BLaER1 treated with 17β-estradiol and CSF1 and Interleukin-3, amounts not matched to agents 10 nM and 100 nM (cell line): ENCODE results near the gene SPO11.
A peak's percentile ranks its signal among the peaks of the same experiment; 100 is the strongest.

Experiments used
- H3K27ac ChIP-seq, 11 experiments: shearing (Covaris generic); formaldehyde crosslinking; 2 replicates each; pipeline ENCODE4 v1.8.1; 2022
- H3K27me3 ChIP-seq, 11 experiments: shearing (Covaris generic); formaldehyde crosslinking; 2 replicates each; pipeline ENCODE4 v1.8.1; 2022
- H3K36me3 ChIP-seq, 11 experiments: shearing (Covaris generic); formaldehyde crosslinking; 2 replicates each; pipeline ENCODE4 v1.8.1; 2022
- H3K4me1 ChIP-seq, 10 experiments: shearing (Covaris generic); formaldehyde crosslinking; 2 replicates each; pipeline ENCODE4 v1.8.1; 2022
- H3K4me2 ChIP-seq, 11 experiments: shearing (Covaris generic); formaldehyde crosslinking; 2 replicates each; pipeline ENCODE4 v1.8.1; 2022
- H3K4me3 ChIP-seq, 10 experiments: shearing (Covaris generic); formaldehyde crosslinking; 2 replicates each; pipeline ENCODE4 v1.8.1; 2022
- H3K9ac ChIP-seq, 11 experiments: shearing (Covaris generic); formaldehyde crosslinking; 2 replicates each; pipeline ENCODE4 v1.8.1; 2022
- H3K9me3 ChIP-seq, 11 experiments: shearing (Covaris generic); formaldehyde crosslinking; replicated peaks in 1 of 11; 2 replicates each; pipeline ENCODE4 v1.8.1; 2022
- H4K20me1 ChIP-seq, 11 experiments: shearing (Covaris generic); formaldehyde crosslinking; 2 replicates each; pipeline ENCODE4 v1.8.1; 2022
- Cebpa-rat ChIP-seq, 11 experiments: shearing (Covaris generic); IDR thresholded peaks; 2 replicates each; pipeline ENCODE4 v1.8.1; 2022

The SPO11 gene

GRCh38 chr20:57315083-57315975 is 14.3 kb upstream of the SPO11 start:
- Histone ChIP-seq H4K20me1 (no peaks in the 10 kb centered on the region; a peak in 1 of 22 replicates), H3K27me3 (peaks cover 0 to 6% (median 0%) of the 10 kb centered on the region in 11 experiments; a peak in 1 of 22 replicates), H3K9ac (no peak overlapping the region), H3K4me2 (peak overlapping the region in 3 of 11 experiments; percentile 10 to 24 (median 21); a peak in 1 of 22 replicates), H3K4me1 (peaks cover 4 to 37% (median 26%) of the 10 kb centered on the region in 10 experiments; a peak in 17 of 20 replicates), H3K4me3 (no peak overlapping the region), H3K36me3 (no peaks in the 10 kb centered on the region), H3K9me3 (no peaks in the 10 kb centered on the region), H3K27ac (no peak overlapping the region)
- no peak for TF ChIP-seq Cebpa-rat (IDR thresholded peaks at IDR 0.05)

- TF ChIP-seq Cebpa-rat (IDR thresholded peaks at IDR 0.05): no peak
- Histone ChIP-seq H3K4me2 (peak overlapping the region in 6 of 11 experiments; percentile 59 to 86 (median 76); a peak in 9 of 22 replicates), H3K36me3 (no peaks in the 10 kb centered on the region), H3K9ac (no peak overlapping the region), H3K27me3 (peaks cover 0 to 6% (median 0%) of the 10 kb centered on the region in 11 experiments; a peak in 1 of 22 replicates), H3K9me3 (no peaks in the 10 kb centered on the region), H3K27ac (no peak overlapping the region), H3K4me3 (no peak overlapping the region), H4K20me1 (no peaks in the 10 kb centered on the region; a peak in 1 of 22 replicates), H3K4me1 (peaks cover 4 to 37% (median 26%) of the 10 kb centered on the region in 10 experiments; a peak in 17 of 20 replicates)
Measured at GRCh38 chr20:57315976-57316480, 13.6 kb upstream of the SPO11 start.

DNA sequence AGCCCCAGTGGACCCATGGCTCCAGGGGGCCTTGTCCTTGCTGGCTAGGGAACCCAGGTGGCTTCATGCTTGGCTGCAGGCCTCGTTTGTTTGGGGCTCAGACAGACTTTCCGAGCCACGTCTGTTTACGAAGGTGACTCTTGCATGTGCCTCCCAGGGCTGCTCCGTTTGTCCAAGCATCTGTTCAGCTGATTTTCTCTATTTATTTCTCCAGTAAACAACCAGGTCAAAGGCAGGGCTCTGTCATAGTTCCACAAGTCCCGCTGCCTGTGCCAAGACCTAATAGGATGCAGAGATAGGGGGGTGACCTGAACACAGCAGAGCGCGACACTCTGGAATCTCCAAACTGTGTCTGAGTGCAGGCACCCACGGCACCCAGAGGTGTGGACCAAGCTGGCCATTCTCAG is 12.8 kb upstream of the SPO11 start:
- Histone ChIP-seq H3K9ac (peak overlapping the region in 3 of 11 experiments; percentile 0 to 35 (median 15); a peak in 2 of 22 replicates), H3K4me2 (peak overlapping the region in 10 of 11 experiments; percentile 37 to 86 (median 72); a peak in 19 of 22 replicates), H3K4me1 (peaks cover 4 to 44% (median 26%) of the 10 kb centered on the region in 10 experiments; a peak in 17 of 20 replicates), H4K20me1 (no peaks in the 10 kb centered on the region; a peak in 1 of 22 replicates), H3K4me3 (no peak overlapping the region), H3K27ac (peak overlapping the region in 2 of 11 experiments; percentile 21 to 35; a peak in 2 of 22 replicates), H3K36me3 (no peaks in the 10 kb centered on the region), H3K9me3 (no peaks in the 10 kb centered on the region), H3K27me3 (peaks cover 0 to 6% (median 0%) of the 10 kb centered on the region in 11 experiments; a peak in 1 of 22 replicates)
- no peak for TF ChIP-seq Cebpa-rat (IDR thresholded peaks at IDR 0.05)

DNA sequence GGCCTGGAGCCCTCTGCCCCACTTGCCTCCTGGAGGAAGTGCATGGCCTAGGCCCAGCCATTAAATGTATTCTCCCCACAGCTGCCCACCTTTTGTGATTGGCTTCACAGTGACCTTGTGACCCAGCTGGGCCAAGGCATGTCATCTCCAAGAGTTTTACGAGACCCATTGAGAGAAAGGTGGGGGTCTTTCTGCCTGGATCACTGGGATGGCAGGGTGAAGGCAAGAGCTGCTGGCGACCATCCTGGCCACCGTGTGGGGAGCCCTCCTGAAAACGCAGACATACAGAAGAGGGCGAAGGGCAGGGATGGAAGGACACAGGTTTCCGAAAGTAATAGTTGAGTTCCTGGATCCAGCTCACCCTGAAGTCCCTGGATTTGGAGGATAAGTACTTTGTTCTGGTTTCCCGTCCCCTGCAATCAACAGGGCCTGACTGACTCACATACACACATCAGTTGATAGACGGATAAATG is 12.3 kb upstream of the SPO11 start:
- no peaks in the 10 kb centered on the region for H3K36me3 ChIP-seq
- no peaks in the 10 kb centered on the region; a peak in 1 of 22 replicates for H4K20me1 ChIP-seq
- peak overlapping the region in 3 of 11 experiments; percentile 21 to 35 (median 31); a peak in 4 of 22 replicates for H3K27ac ChIP-seq
- no peaks in the 10 kb centered on the region for H3K9me3 ChIP-seq
- no peak overlapping the region for H3K4me3 ChIP-seq
- H3K4me1 ChIP-seq: peaks cover 4 to 50% (median 27%) of the 10 kb centered on the region in 10 experiments; a peak in 17 of 20 replicates
- H3K4me2 ChIP-seq: peak overlapping the region in 10 of 11 experiments; percentile 24 to 86 (median 72); a peak in 19 of 22 replicates
- peaks cover 0 to 6% (median 0%) of the 10 kb centered on the region in 11 experiments; a peak in 1 of 22 replicates for H3K27me3 ChIP-seq
- H3K9ac ChIP-seq: 0 out of 22 replicates have a peak overlapping the region, but pooled peaks of 2 of the 11 experiments have one; percentile 0 to 15
- no peak for TF ChIP-seq Cebpa-rat (IDR thresholded peaks at IDR 0.05)

- Histone ChIP-seq H3K9ac (no peak overlapping the region), H3K36me3 (no peaks in the 10 kb centered on the region), H4K20me1 (no peaks in the 10 kb centered on the region; a peak in 1 of 22 replicates), H3K27ac (peak overlapping the region in 3 of 11 experiments; percentile 21 to 35 (median 31); a peak in 4 of 22 replicates), H3K9me3 (no peaks in the 10 kb centered on the region), H3K4me2 (peak overlapping the region in 9 of 11 experiments; percentile 44 to 86 (median 75); a peak in 19 of 22 replicates), H3K4me3 (no peak overlapping the region), H3K27me3 (peaks cover 0 to 6% (median 0%) of the 10 kb centered on the region in 11 experiments; a peak in 1 of 22 replicates), H3K4me1 (peaks cover 5 to 55% (median 32%) of the 10 kb centered on the region in 10 experiments; a peak in 18 of 20 replicates)
- no peak for TF ChIP-seq Cebpa-rat (IDR thresholded peaks at IDR 0.05)
Measured at GRCh38 chr20:57317789-57318371, 11.7 kb upstream of the SPO11 start.

GRCh38 chr20:57319584-57319983 is 10.0 kb upstream of the SPO11 start:
- H3K36me3 ChIP-seq: no peaks in the 10 kb centered on the region
- H3K4me3 ChIP-seq: no peak overlapping the region
- no peak overlapping the region for H3K27ac ChIP-seq
- peaks cover 9 to 64% (median 40%) of the 10 kb centered on the region in 10 experiments; a peak in 18 of 20 replicates for H3K4me1 ChIP-seq
- no peaks in the 10 kb centered on the region for H3K9me3 ChIP-seq
- H3K4me2 ChIP-seq: no peak overlapping the region
- no peaks in the 10 kb centered on the region; a peak in 1 of 22 replicates for H4K20me1 ChIP-seq
- H3K27me3 ChIP-seq: peaks cover 0 to 6% (median 0%) of the 10 kb centered on the region in 11 experiments; a peak in 1 of 22 replicates
- no peak overlapping the region for H3K9ac ChIP-seq
- no peak for TF ChIP-seq Cebpa-rat (IDR thresholded peaks at IDR 0.05)

- peak in 2 of 11 experiments; percentile 15 to 40; a peak in 1 of 22 replicates for TF ChIP-seq Cebpa-rat (IDR thresholded peaks at IDR 0.05)
- H3K27ac ChIP-seq: no peak overlapping the region
- no peaks in the 10 kb centered on the region for H3K36me3 ChIP-seq
- peaks cover 0 to 7% (median 0%) of the 10 kb centered on the region in 11 experiments; a peak in 3 of 22 replicates for H3K27me3 ChIP-seq
- H3K4me3 ChIP-seq: no peak overlapping the region
- H4K20me1 ChIP-seq: no peaks in the 10 kb centered on the region; a peak in 1 of 22 replicates
- H3K9ac ChIP-seq: no peak overlapping the region
- H3K4me2 ChIP-seq: no peak overlapping the region
- H3K4me1 ChIP-seq: peaks cover 9 to 63% (median 40%) of the 10 kb centered on the region in 10 experiments; a peak in 18 of 20 replicates
- H3K9me3 ChIP-seq: no peaks in the 10 kb centered on the region
Measured at GRCh38 chr20:57320358-57320757, 9.2 kb upstream of the SPO11 start.

GRCh38 chr20:57321142-57321541 is 8.5 kb upstream of the SPO11 start:
- Histone ChIP-seq H4K20me1 (no peaks in the 10 kb centered on the region; a peak in 1 of 22 replicates), H3K27ac (no peak overlapping the region), H3K4me3 (no peak overlapping the region), H3K4me2 (no peak overlapping the region), H3K36me3 (no peaks in the 10 kb centered on the region), H3K27me3 (peaks cover 0 to 14% (median 6%) of the 10 kb centered on the region in 11 experiments; a peak in 8 of 22 replicates), H3K4me1 (peaks cover 9 to 55% (median 36%) of the 10 kb centered on the region in 10 experiments; a peak in 18 of 20 replicates), H3K9ac (no peak overlapping the region), H3K9me3 (no peaks in the 10 kb centered on the region)
- TF ChIP-seq Cebpa-rat (IDR thresholded peaks at IDR 0.05): no peak
